Measurements from ENCODE around the gene PTGS2.

- no peak for TF ChIP-seq GATA2 (IDR thresholded peaks at IDR 0.05; ENCODE audit: low read depth, low read length)
- no peak for TF ChIP-seq GATA3 (IDR thresholded peaks at IDR 0.05; ENCODE audit: low read depth, low read length)
These were observed 339 bp downstream of the PTGS2 start for GRCh38 chr1:186679924-186680244.
